DOHH2 (cell line): ENCODE results near the gene OR5H15.
"Not testable (repeated sequence)": the region's sequence is repeated elsewhere in the genome, so short reads cannot be mapped to it uniquely, and the experiment has no call there.

Source experiments
- H3F3A ChIP-seq: fragments of 200-600 bp; sonication (generic), shearing (Covaris generic); 2 replicates; pipeline ENCODE4 v1.6.0; 2016; ENCODE audit warnings: antibody characterized with exemption, mild to moderate bottlenecking; ENCODE audit not compliant: control insufficient read depth, insufficient read depth
- H3K27ac ChIP-seq: fragments of 200-600 bp; sonication (generic); 2 replicates; pipeline ENCODE4 v1.5.1; 2014; ENCODE audit warnings: low read depth, mild to moderate bottlenecking, low read length, moderate library complexity
- H3K27me3 ChIP-seq: fragments of 200-600 bp; sonication (generic); 2 replicates; pipeline ENCODE4 v1.6.1; 2014; ENCODE audit warnings: mild to moderate bottlenecking, low read length, mixed read lengths; ENCODE audit not compliant: control insufficient read depth
- H3K36me3 ChIP-seq: fragments of 200-600 bp; sonication (generic); 2 replicates; pipeline ENCODE4 v1.6.1; 2014; ENCODE audit warnings: mild to moderate bottlenecking, low read length, moderate library complexity, mixed read lengths; ENCODE audit not compliant: control insufficient read depth
- H3K4me1 ChIP-seq: fragments of 200-600 bp; sonication (generic); 2 replicates; pipeline ENCODE4 v1.6.1; 2014; ENCODE audit warnings: mild to moderate bottlenecking, low read length, mixed read lengths; ENCODE audit not compliant: control insufficient read depth
- H3K4me2 ChIP-seq: fragments of 200-600 bp; sonication (generic); 2 replicates; pipeline ENCODE4 v1.6.0; 2014; ENCODE audit warnings: mild to moderate bottlenecking, low read length, moderate library complexity
- H3K4me3 ChIP-seq: fragments of 200-600 bp; sonication (generic); 2 replicates; pipeline ENCODE4 v1.5.1; 2014; ENCODE audit warnings: mild to moderate bottlenecking, low read length, mixed read lengths
- H3K79me2 ChIP-seq: fragments of 200-600 bp; sonication (generic); 2 replicates; pipeline ENCODE4 v1.6.1; 2014; ENCODE audit warnings: mild to moderate bottlenecking, low read length, mixed read lengths; ENCODE audit not compliant: control insufficient read depth
- H3K9me2 ChIP-seq: fragments of 200-600 bp; sonication (generic); replicated peaks from 2 replicates; pipeline ENCODE4 v1.6.1; 2014; ENCODE audit warnings: mild to moderate bottlenecking, low read length, mixed read lengths; ENCODE audit not compliant: control insufficient read depth
- H3K9me3 ChIP-seq: fragments of 200-600 bp; sonication (generic); 2 replicates; pipeline ENCODE4 v1.6.1; 2014; ENCODE audit warnings: antibody characterized with exemption, low read length, mixed read lengths; ENCODE audit not compliant: control insufficient read depth, insufficient read depth
- H4K20me1 ChIP-seq: fragments of 200-600 bp; sonication (generic); 2 replicates; pipeline ENCODE4 v1.6.0; 2014; ENCODE audit warnings: low read depth, mild to moderate bottlenecking, antibody characterized with exemption, low read length, moderate library complexity; ENCODE audit not compliant: control insufficient read depth, insufficient read depth
- EZH2phosphoT487 ChIP-seq: fragments of 200-600 bp; sonication (generic); IDR thresholded peaks from 2 replicates; pipeline ENCODE4 v1.6.1; 2017; ENCODE audit warnings: borderline replicate concordance, mild to moderate bottlenecking, antibody characterized with exemption, low read length, moderate library complexity, mixed read lengths
- TF ChIP-seq, protein P1 (sequence below): fragments of 200-600 bp; sonication (generic); IDR thresholded peaks from one replicate; pipeline ENCODE4 v1.5.1; 2014; ENCODE audit warnings: antibody characterized with exemption, mild to moderate bottlenecking, low read depth, low read length; ENCODE audit not compliant: poor library complexity, severe bottlenecking

The OR5H15 gene

DNA sequence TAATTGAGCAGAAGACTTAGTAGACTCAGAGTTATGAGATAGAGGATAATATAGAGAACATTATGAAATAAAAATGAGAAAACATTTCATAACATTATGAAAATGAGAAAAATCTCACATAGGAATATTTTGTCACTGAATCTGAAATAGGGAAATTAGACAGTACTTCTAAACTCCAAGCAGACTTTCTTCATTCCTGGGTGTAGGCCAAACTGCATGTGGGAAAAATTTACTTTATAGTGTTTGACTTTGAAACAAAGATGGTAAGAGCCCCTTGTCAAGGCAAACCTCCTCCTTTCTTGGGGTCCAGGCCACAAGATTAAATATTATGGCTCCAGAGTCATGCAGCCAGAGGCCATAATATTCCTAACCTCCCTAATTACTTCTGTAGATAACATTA, 26.0 kb upstream of the OR5H15 start:
- Histone ChIP-seq H3K79me2 (no peaks in the 10 kb centered on the region), H3K4me2 (no peak overlapping the region), H3F3A (no peaks in the 10 kb centered on the region), H3K9me2 (no peaks in the 10 kb centered on the region), H3K27me3 (no peaks in the 10 kb centered on the region), H3K36me3 (no peaks in the 10 kb centered on the region), H3K27ac (no peak overlapping the region), H3K4me3 (no peak overlapping the region), H3K4me1 (no peaks in the 10 kb centered on the region), H3K9me3 (no peaks in the 10 kb centered on the region), H4K20me1 (no peaks in the 10 kb centered on the region)
- TF ChIP-seq EZH2phosphoT487: no peak

DNA sequence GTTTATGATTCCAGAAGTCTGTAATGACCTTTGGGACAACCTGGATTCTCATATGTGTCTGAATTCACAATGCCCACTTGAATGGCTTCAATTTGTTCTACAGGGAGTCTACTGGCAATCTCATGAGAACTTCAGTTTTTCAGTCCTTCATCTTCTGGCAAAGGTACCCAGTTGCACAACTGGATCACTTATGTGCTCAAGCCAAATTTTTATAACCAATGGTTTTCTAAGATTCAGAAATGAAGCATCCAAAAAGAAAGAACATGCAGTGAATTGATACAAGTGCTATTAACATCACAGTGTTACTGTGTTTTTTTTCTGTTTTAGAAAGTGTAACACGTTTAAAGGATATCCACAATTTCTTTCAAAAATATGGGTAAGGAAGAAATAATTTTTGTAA, 19.3 kb upstream of the OR5H15 start, which contains the start of gene OR5H14:
TSS of gene OR5H14 (plus strand) at position 301 of the 400 bp plus-strand sequence. CDS start 1,907 bp downstream, outside the sequence.
- H3K79me2 ChIP-seq: no peaks in the 10 kb centered on the region
- no peaks in the 10 kb centered on the region for H3K36me3 ChIP-seq
- no peaks in the 10 kb centered on the region for H3K27me3 ChIP-seq
- TF ChIP-seq, protein P1, sequence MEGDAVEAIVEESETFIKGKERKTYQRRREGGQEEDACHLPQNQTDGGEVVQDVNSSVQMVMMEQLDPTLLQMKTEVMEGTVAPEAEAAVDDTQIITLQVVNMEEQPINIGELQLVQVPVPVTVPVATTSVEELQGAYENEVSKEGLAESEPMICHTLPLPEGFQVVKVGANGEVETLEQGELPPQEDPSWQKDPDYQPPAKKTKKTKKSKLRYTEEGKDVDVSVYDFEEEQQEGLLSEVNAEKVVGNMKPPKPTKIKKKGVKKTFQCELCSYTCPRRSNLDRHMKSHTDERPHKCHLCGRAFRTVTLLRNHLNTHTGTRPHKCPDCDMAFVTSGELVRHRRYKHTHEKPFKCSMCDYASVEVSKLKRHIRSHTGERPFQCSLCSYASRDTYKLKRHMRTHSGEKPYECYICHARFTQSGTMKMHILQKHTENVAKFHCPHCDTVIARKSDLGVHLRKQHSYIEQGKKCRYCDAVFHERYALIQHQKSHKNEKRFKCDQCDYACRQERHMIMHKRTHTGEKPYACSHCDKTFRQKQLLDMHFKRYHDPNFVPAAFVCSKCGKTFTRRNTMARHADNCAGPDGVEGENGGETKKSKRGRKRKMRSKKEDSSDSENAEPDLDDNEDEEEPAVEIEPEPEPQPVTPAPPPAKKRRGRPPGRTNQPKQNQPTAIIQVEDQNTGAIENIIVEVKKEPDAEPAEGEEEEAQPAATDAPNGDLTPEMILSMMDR: no peak
- no peak for TF ChIP-seq EZH2phosphoT487
- no peak within 1 kb of the TSS for H3K4me3 ChIP-seq
- H3K27ac ChIP-seq: no peak within 1 kb of the TSS
- H3F3A ChIP-seq: no peaks in the 10 kb centered on the region
- H3K9me3 ChIP-seq: no peaks in the 10 kb centered on the region
- H4K20me1 ChIP-seq: no peaks in the 10 kb centered on the region
- no peak within 1 kb of the TSS for H3K4me2 ChIP-seq
- H3K4me1 ChIP-seq: no peaks in the 10 kb centered on the region
- H3K9me2 ChIP-seq: no peaks in the 10 kb centered on the region

DNA sequence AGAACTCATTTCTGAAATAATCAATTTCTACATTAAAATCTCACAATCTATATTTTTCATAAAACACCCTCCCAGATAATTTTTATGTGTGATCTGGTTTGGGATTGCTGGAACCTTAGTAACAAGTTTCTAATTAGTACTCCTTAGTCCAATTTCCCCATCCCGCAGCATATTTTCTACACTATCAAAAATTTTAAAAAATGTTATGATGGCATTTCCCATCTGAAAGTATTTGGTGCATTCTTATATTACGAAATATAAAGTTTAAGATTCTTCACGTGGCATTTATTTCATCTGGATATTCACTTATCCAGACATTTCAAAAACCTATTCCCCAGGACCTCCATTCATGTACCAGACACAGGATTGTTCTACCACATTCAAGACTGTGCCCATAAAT, 17.7 kb upstream of the OR5H15 start:
- no peak overlapping the region for H3K27ac ChIP-seq
- H3K4me1 ChIP-seq: no peaks in the 10 kb centered on the region
- no peaks in the 10 kb centered on the region for H3F3A ChIP-seq
- no peak for TF ChIP-seq EZH2phosphoT487
- TF ChIP-seq, protein P1: no peak
- no peaks in the 10 kb centered on the region for H3K9me2 ChIP-seq
- H3K27me3 ChIP-seq: no peaks in the 10 kb centered on the region
- no peaks in the 10 kb centered on the region for H4K20me1 ChIP-seq
- no peak overlapping the region for H3K4me3 ChIP-seq
- no peaks in the 10 kb centered on the region for H3K36me3 ChIP-seq
- H3K9me3 ChIP-seq: no peaks in the 10 kb centered on the region
- H3K79me2 ChIP-seq: no peaks in the 10 kb centered on the region
- no peak overlapping the region for H3K4me2 ChIP-seq

DNA sequence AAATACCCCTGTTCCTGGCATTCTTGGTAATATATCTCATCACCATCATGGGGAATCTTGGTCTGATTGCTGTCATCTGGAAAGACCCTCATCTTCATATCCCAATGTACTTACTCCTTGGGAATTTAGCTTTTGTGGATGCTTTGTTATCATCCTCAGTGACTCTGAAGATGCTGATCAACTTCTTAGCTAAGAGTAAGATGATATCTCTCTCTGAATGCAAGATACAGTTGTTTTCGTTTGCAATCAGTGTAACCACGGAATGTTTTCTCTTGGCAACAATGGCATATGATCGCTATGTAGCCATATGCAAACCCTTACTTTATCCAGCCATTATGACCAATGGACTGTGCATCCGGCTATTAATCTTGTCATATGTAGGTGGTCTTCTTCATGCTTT, 17.0 kb upstream of the OR5H15 start:
- H3K4me3 ChIP-seq, H3K4me1 ChIP-seq: not testable (repeated sequence)

More for the DNA sequence above, 17.0 kb upstream of the OR5H15 start:
- not testable (repeated sequence) for H3K36me3 ChIP-seq, H3K4me2 ChIP-seq, H3K9me3 ChIP-seq, H3K79me2 ChIP-seq, H3K27me3 ChIP-seq, H3K27ac ChIP-seq, H4K20me1 ChIP-seq, H3F3A ChIP-seq, H3K9me2 ChIP-seq
